ENCODE data around the gene KIFC3. TPM values are rescaled to one million over a fixed set of nuclear protein-coding genes. Genes with fewer than 3 reads are reported as not detected.

KIFC3 gene
- total and polyA plus RNA-seq, 2 donors (not counting 1 experiment from before 2014, with no cell fraction given): 0.07 to 0.67 TPM

DNA sequence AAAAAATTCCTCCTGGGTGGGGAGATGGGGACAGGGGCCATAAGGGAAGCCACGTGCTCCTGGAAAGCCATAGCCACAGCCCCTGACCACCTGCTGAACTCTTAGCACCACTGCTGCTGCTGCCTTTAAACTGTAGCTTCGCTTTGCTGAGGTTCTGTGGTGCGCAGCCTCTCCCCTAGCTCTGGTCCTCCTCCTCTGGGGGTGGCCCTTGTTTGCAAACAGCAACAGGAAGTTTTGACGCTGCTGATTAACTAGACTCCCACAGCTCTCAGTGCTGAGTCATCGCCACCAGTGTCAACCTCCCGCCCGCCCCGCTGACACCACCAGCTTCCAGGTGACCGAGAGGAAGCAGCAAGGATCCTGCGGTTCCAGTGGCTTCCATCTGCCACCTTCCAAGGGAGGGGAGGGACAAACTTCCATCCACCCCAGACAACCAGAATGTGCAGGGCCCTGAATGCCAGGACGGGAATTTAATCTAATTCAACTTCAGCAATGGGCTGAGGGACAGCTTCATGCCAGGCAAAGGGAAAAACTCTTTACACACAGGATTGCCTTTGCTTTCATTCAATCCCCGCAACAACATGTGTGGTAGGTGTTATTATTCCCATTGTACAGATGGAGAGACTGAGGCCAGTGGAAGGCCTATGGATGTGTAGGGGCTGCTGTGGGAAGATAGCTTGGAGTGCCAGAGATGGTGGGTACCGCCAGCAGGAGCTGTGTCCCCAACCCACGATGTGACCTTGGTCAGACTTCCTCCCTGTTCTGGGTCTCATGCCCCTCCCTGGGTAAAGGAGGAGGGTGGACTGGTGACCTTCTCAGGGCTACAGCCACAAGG is 8.1 kb upstream of the KIFC3 start:
- H3K4me3 Mint-ChIP-seq: no peak overlapping the region
- TF ChIP-seq, protein P1, sequence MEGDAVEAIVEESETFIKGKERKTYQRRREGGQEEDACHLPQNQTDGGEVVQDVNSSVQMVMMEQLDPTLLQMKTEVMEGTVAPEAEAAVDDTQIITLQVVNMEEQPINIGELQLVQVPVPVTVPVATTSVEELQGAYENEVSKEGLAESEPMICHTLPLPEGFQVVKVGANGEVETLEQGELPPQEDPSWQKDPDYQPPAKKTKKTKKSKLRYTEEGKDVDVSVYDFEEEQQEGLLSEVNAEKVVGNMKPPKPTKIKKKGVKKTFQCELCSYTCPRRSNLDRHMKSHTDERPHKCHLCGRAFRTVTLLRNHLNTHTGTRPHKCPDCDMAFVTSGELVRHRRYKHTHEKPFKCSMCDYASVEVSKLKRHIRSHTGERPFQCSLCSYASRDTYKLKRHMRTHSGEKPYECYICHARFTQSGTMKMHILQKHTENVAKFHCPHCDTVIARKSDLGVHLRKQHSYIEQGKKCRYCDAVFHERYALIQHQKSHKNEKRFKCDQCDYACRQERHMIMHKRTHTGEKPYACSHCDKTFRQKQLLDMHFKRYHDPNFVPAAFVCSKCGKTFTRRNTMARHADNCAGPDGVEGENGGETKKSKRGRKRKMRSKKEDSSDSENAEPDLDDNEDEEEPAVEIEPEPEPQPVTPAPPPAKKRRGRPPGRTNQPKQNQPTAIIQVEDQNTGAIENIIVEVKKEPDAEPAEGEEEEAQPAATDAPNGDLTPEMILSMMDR (IDR thresholded peaks at IDR 0.05): no peak
- peaks cover 36% of the 10 kb centered on the region for H3K27me3 Mint-ChIP-seq
- H3K27ac Mint-ChIP-seq: no peak overlapping the region
- no peaks in the 10 kb centered on the region for H3K79me2 ChIP-seq (ENCODE audit: control insufficient read depth, insufficient read depth, low read length)
- H2AFZ ChIP-seq (ENCODE audit: insufficient read depth, low read depth, low read length, poor library complexity, severe bottlenecking): no peak overlapping the region
- H3K36me3 ChIP-seq (replicated peaks in 1 of 2; ENCODE audit: control extremely low read depth in 1 of 2, control insufficient read depth in 1 of 2, extremely low read depth in 1 of 2, insufficient read depth in 2 of 2, low read length in 1 of 2): no peaks in the 10 kb centered on the region
- ChIA-PET POLR2A (no interaction called here), CTCF (no interaction called here)
- H3K9ac ChIP-seq (ENCODE audit: low read length): no peak overlapping the region
- H3K4me1 Mint-ChIP-seq: peaks cover 10% of the 10 kb centered on the region
- intact Hi-C loops (cut with micrococcal nuclease): no loop called here
- ATAC-seq (ENCODE audit: low read depth): peak; percentile 73
- 10% methylated on average over 11 of the region's 14 CpGs for whole genome bisulfite sequencing (ENCODE audit: insufficient coverage)
- no peaks in the 10 kb centered on the region for H3K9me3 ChIP-seq (ENCODE audit: control extremely low read depth in 1 of 3, control insufficient read depth in 2 of 3, insufficient read depth in 1 of 3, low read length in 2 of 3)
- no peaks in the 10 kb centered on the region for H3K9me3 Mint-ChIP-seq (ENCODE audit: insufficient read depth)
- peaks cover 0 to 24% (median 5%) of the 10 kb centered on the region in 4 experiments for H3K27me3 ChIP-seq (replicated peaks in 1 of 4; ENCODE audit: control extremely low read depth in 1 of 4, control insufficient read depth in 3 of 4, insufficient read depth in 4 of 4, low read length in 3 of 4)
- no peak for DNase-seq
- H3K4me3 ChIP-seq (ENCODE audit: control extremely low read depth in 1 of 5, extremely low read depth in 1 of 5, insufficient read depth in 1 of 5, low read depth in 2 of 5, low read length in 4 of 5): no peak overlapping the region
- no peak overlapping the region for H3K4me2 ChIP-seq (replicated peaks; ENCODE audit: low read depth, low read length, poor library complexity, severe bottlenecking)
- peaks cover 6 to 8% of the 10 kb centered on the region in 2 donors for H3K4me1 ChIP-seq (ENCODE audit: control insufficient read depth in 2 of 2, insufficient read depth in 2 of 2, low read length in 2 of 2)
- no peaks in the 10 kb centered on the region for H4K20me1 ChIP-seq (ENCODE audit: control insufficient read depth, insufficient read depth, low read length, poor library complexity, severe bottlenecking)
- no peak overlapping the region for H3K27ac ChIP-seq (ENCODE audit: low read length in 2 of 2)

DNA sequence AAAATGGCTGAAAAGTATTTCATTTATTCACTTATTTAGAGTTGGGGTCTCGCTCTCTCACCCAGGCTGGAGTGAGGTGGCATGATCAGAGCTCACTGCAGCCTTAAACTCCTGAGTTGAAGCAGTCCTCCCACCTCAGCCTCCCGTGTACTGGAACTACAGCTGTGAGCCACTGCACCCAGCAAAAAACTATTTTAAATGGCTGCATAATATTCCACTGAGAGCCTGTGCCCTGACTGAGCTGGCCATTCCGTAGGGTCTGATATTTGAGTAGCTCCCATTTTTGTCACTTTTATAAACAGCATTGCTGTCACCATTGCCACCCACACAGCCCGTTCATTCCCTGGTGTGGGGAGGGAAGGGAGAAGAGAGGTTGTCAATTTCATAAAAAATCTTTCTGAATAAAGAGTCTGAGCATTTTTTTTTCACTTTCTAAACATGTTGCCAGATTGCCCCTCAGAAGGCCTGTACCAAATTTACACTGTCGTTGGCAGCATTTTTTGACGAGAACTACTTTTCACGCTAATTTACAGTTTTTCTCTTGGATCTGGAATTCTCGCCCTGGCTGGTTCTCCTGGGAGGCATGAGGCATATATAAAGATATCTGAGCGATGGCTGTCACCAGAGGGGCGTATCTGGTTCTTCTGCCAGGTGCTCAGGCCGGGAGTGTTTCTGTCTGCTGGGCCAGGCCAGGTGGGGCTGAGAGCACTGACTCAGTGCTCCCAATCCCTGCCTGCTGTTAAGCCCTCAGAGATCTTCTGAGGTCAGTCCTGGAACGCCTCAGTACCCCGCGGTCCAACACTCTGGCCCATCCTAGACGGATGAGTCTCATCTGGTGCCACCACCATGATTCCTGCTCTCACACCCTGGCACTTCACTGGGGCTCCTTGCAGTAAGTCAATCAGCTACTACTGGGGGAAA is 7.2 kb upstream of the KIFC3 start:
- peaks cover 0 to 28% (median 5%) of the 10 kb centered on the region in 4 experiments for H3K27me3 ChIP-seq (replicated peaks in 1 of 4; ENCODE audit: control extremely low read depth in 1 of 4, control insufficient read depth in 3 of 4, insufficient read depth in 4 of 4, low read length in 3 of 4)
- no peaks in the 10 kb centered on the region for H3K36me3 ChIP-seq (replicated peaks in 1 of 2; ENCODE audit: control extremely low read depth in 1 of 2, control insufficient read depth in 1 of 2, extremely low read depth in 1 of 2, insufficient read depth in 2 of 2, low read length in 1 of 2)
- H3K9me3 ChIP-seq (ENCODE audit: control extremely low read depth in 1 of 3, control insufficient read depth in 2 of 3, insufficient read depth in 1 of 3, low read length in 2 of 3): no peaks in the 10 kb centered on the region
- Mint-ChIP-seq H3K27me3 (peaks cover 36% of the 10 kb centered on the region), H3K9me3 (ENCODE audit: insufficient read depth) (no peaks in the 10 kb centered on the region), H3K4me1 (peaks cover 10% of the 10 kb centered on the region), H3K27ac (no peak overlapping the region), H3K4me3 (no peak overlapping the region)
- no peak for TF ChIP-seq EZH2 (IDR thresholded peaks at IDR 0.05; ENCODE audit: borderline replicate concordance, insufficient read depth, low read depth, low read length, poor library complexity, severe bottlenecking)
- TF ChIP-seq, protein P1 (IDR thresholded peaks at IDR 0.05): no peak
- no peak overlapping the region for H2AFZ ChIP-seq (ENCODE audit: insufficient read depth, low read depth, low read length, poor library complexity, severe bottlenecking)
- CTCF ChIA-PET: interaction anchor here (1.3 to 1.4 kb wide), 2 partner anchors 14 to 15 kb away, joined by 3 read pairs; no protein-coding TSS in a partner anchor
- H3K27ac ChIP-seq (ENCODE audit: low read length in 2 of 2): no peak overlapping the region
- H3K9ac ChIP-seq (ENCODE audit: low read length): no peak overlapping the region
- no peak overlapping the region for H3K4me3 ChIP-seq (ENCODE audit: control extremely low read depth in 1 of 5, extremely low read depth in 1 of 5, insufficient read depth in 1 of 5, low read depth in 2 of 5, low read length in 4 of 5)
- peaks cover 6 to 8% of the 10 kb centered on the region in 2 donors for H3K4me1 ChIP-seq (ENCODE audit: control insufficient read depth in 2 of 2, insufficient read depth in 2 of 2, low read length in 2 of 2)
- 92% methylated on average over 12 of the region's 15 CpGs for WGBS (ENCODE audit: insufficient coverage)
- ATAC-seq (ENCODE audit: low read depth) (no peak), DNase-seq (no peak)
- H3K4me2 ChIP-seq (replicated peaks; ENCODE audit: low read depth, low read length, poor library complexity, severe bottlenecking): no peak overlapping the region
- intact Hi-C loops (cut with micrococcal nuclease): no loop called here
- POLR2A ChIA-PET: no interaction called here
- no peaks in the 10 kb centered on the region for H4K20me1 ChIP-seq (ENCODE audit: control insufficient read depth, insufficient read depth, low read length, poor library complexity, severe bottlenecking)
- H3K79me2 ChIP-seq (ENCODE audit: control insufficient read depth, insufficient read depth, low read length): no peaks in the 10 kb centered on the region
